HEK293 (cell line): Measurements from ENCODE around the gene LAMTOR2.

Experiments used
- CTCF ChIA-PET: fragments of 350-600 bp; formaldehyde crosslinking; extraction: SDS; loops from one replicate; lab custom pipeline; 2021; ENCODE audit warnings: antibody characterized with exemption; lab: Yijun Ruan, JAX
- POLR2A ChIA-PET: fragments of 300-600 bp; formaldehyde crosslinking; extraction: SDS; loops from one replicate; lab custom pipeline; 2020; ENCODE audit warnings: antibody characterized with exemption, inconsistent platforms; lab: Yijun Ruan, JAX
- H3K27ac ChIP-seq: fragments of 200-500 bp; sonication (Bioruptor generic); 2 replicates; pipeline ENCODE4 v1.5.1; 2014; ENCODE audit warnings: low read depth, low read length, control low read depth, inconsistent platforms; ENCODE audit errors: extremely low read depth
- H3K36me3 ChIP-seq, 2 experiments: fragments of 200-500 bp in 1 of 2; sonication (Bioruptor generic) in 1 of 2; 1 replicate in 1 of 2; 2 replicates in 1 of 2; pipeline ENCODE4 v1.5.1; 2014 to 2017; ENCODE audit warnings: inconsistent platforms in 2 of 2, low read length in 2 of 2; ENCODE audit not compliant: control insufficient read depth in 2 of 2, insufficient read depth in 1 of 2
- H3K4me1 ChIP-seq: fragments of 200-500 bp; sonication (Bioruptor generic); 2 replicates; pipeline ENCODE4 v1.5.1; 2014; ENCODE audit warnings: mild to moderate bottlenecking, low read length, inconsistent platforms; ENCODE audit not compliant: control insufficient read depth, insufficient read depth
- H3K4me3 ChIP-seq: 2 replicates; pipeline ENCODE4 v1.5.1; 2011; ENCODE audit warnings: low read depth, mild to moderate bottlenecking, control low read depth, low read length, moderate library complexity
- H3K9me3 ChIP-seq: fragments of 200-500 bp; sonication (Bioruptor generic); 2 replicates; pipeline ENCODE4 v1.5.1; 2014; ENCODE audit warnings: low read depth, low read length, inconsistent platforms; ENCODE audit not compliant: control insufficient read depth, insufficient read depth
- AEBP2 ChIP-seq: fragments of 450-650 bp; formaldehyde crosslinking; IDR thresholded peaks from 2 replicates; pipeline ENCODE4 v1.5.1; 2016; ENCODE audit warnings: missing biosample characterization, missing genetic modification characterization, borderline replicate concordance
- ELK4 ChIP-seq: IDR thresholded peaks from 2 replicates; pipeline ENCODE4 v1.6.1; 2011; ENCODE audit warnings: mild to moderate bottlenecking, low read depth, low read length, borderline replicate concordance
- GLIS1 ChIP-seq: fragments of 450-650 bp; formaldehyde crosslinking; IDR thresholded peaks from 2 replicates; pipeline ENCODE4 v1.5.1; 2016; ENCODE audit warnings: missing biosample characterization, missing genetic modification characterization
- IKZF3 ChIP-seq: fragments of 450-650 bp; IDR thresholded peaks from 2 replicates; pipeline ENCODE4 v1.5.0; 2018; ENCODE audit warnings: missing biosample characterization, mild to moderate bottlenecking, missing genetic modification characterization, moderate library complexity
- KLF1 ChIP-seq: fragments of 450-650 bp; formaldehyde crosslinking; IDR thresholded peaks from 2 replicates; pipeline ENCODE4 v1.5.1; 2016; ENCODE audit warnings: missing biosample characterization, missing genetic modification characterization
- KLF9 ChIP-seq: fragments of 450-650 bp; formaldehyde crosslinking; IDR thresholded peaks from 2 replicates; pipeline ENCODE4 v1.5.1; 2016; ENCODE audit warnings: missing biosample characterization, missing genetic modification characterization, low read depth
- OVOL3 ChIP-seq: fragments of 450-650 bp; formaldehyde crosslinking; IDR thresholded peaks from 2 replicates; pipeline ENCODE4 v1.5.1; 2016; ENCODE audit warnings: missing biosample characterization, missing genetic modification characterization
- SP3 ChIP-seq: fragments of 450-650 bp; formaldehyde crosslinking; IDR thresholded peaks from 2 replicates; pipeline ENCODE4 v1.5.1; 2016; ENCODE audit warnings: missing biosample characterization, missing genetic modification characterization
- ZBTB11 ChIP-seq: fragments of 450-650 bp; formaldehyde crosslinking; conservative IDR thresholded peaks from 2 replicates; pipeline ENCODE4 v1.5.1; 2016; ENCODE audit warnings: low read depth, missing biosample characterization, missing genetic modification characterization
- ZBTB17 ChIP-seq: fragments of 450-650 bp; formaldehyde crosslinking; IDR thresholded peaks from 2 replicates; pipeline ENCODE4 v1.5.1; 2016; ENCODE audit warnings: missing biosample characterization, missing genetic modification characterization
- ZBTB21 ChIP-seq: fragments of 450-650 bp; formaldehyde crosslinking; IDR thresholded peaks from 2 replicates; pipeline ENCODE4 v1.5.1; 2017; ENCODE audit warnings: missing biosample characterization, missing genetic modification characterization
- ZNF24 ChIP-seq: fragments of 450-650 bp; formaldehyde crosslinking; IDR thresholded peaks from 2 replicates; pipeline ENCODE4 v1.5.1; 2016; ENCODE audit warnings: missing biosample characterization, missing genetic modification characterization
- ZNF266 ChIP-seq: fragments of 450-650 bp; formaldehyde crosslinking; IDR thresholded peaks from 2 replicates; pipeline ENCODE4 v1.5.1; 2016; ENCODE audit warnings: missing biosample characterization, missing genetic modification characterization, low read depth
- ZNF280D ChIP-seq: fragments of 450-650 bp; formaldehyde crosslinking; IDR thresholded peaks from 2 replicates; pipeline ENCODE4 v1.5.1; 2016; ENCODE audit warnings: missing biosample characterization, missing genetic modification characterization
- ZNF341 ChIP-seq: fragments of 450-650 bp; formaldehyde crosslinking; IDR thresholded peaks from 2 replicates; pipeline ENCODE4; 2016; ENCODE audit warnings: low read depth, missing biosample characterization, missing genetic modification characterization
- ZNF362 ChIP-seq: fragments of 450-650 bp; formaldehyde crosslinking; IDR thresholded peaks from 2 replicates; pipeline ENCODE4 v1.5.1; 2016; ENCODE audit warnings: missing biosample characterization, missing genetic modification characterization
- ZNF513 ChIP-seq: fragments of 450-650 bp; IDR thresholded peaks from 2 replicates; pipeline ENCODE4 v1.5.1; 2018; ENCODE audit warnings: missing biosample characterization, missing genetic modification characterization
- ZNF610 ChIP-seq: fragments of 450-650 bp; formaldehyde crosslinking; IDR thresholded peaks from 2 replicates; pipeline ENCODE4 v1.5.1; 2016; ENCODE audit warnings: missing biosample characterization, missing genetic modification characterization, borderline replicate concordance
- ZNF692 ChIP-seq: fragments of 450-650 bp; formaldehyde crosslinking; IDR thresholded peaks from 2 replicates; pipeline ENCODE4 v1.5.1; 2016; ENCODE audit warnings: missing biosample characterization, missing genetic modification characterization
- ZNF747 ChIP-seq: fragments of 450-650 bp; formaldehyde crosslinking; IDR thresholded peaks from 2 replicates; pipeline ENCODE4 v1.5.1; 2016; ENCODE audit warnings: missing biosample characterization, missing genetic modification characterization
- ZNF837 ChIP-seq: fragments of 450-650 bp; formaldehyde crosslinking; IDR thresholded peaks from 2 replicates; pipeline ENCODE4 v1.5.1; 2016; ENCODE audit warnings: missing biosample characterization, missing genetic modification characterization

Gene LAMTOR2

GRCh38 chr1:156082309-156083091 is 27.9 kb downstream of the LAMTOR2 start, which contains the start of gene MEX3A:
Gene MEX3A, minus strand, starts transcription at chr1:156082465. Its CDS starts 467 bp downstream, at chr1:156081998.
- Histone ChIP-seq H3K27ac (peak within 1 kb of the TSS; percentile 64), H3K4me3 (peak within 1 kb of the TSS; percentile 77), H3K4me1 (peaks cover 3% of the 10 kb centered on the region; the same call in 1 of the 2 replicates), H3K36me3 (peaks cover 0 to 7% of the 10 kb centered on the region in 2 experiments; a peak in 1 of 3 replicates), H3K9me3 (no peaks in the 10 kb centered on the region)
- POLR2A ChIA-PET = interaction anchor here (0.6 to 1.1 kb wide), 4 partner anchors 105 to 200 kb away, joined by 3 read pairs; partner anchors contain the start of genes PMF1 and SMG5
- CTCF ChIA-PET = interaction anchor here (0.6 to 2.9 kb wide), 10 partner anchors 9 to 178 kb away, joined by 3 to 20 read pairs (median 5); no protein-coding TSS in a partner anchor
- TF ChIP-seq ELK4 (no peak), ZNF266 (tag by site-specific recombination) (no peak), OVOL3 (tag by site-specific recombination) (no peak), ZBTB17 (tag by site-specific recombination) (peak; percentile 94), ZNF280D (tag by site-specific recombination) (no peak), SP3 (tag by site-specific recombination) (peak; percentile 71), ZNF341 (tag by site-specific recombination) (peak; percentile 47), ZNF513 (tag by site-specific recombination) (no peak), ZNF692 (tag by site-specific recombination) (peak; percentile 59; the same call in 1 of the 2 replicates), AEBP2 (tag by site-specific recombination) (no peak), ZBTB21 (tag by site-specific recombination) (0 out of 2 replicates have a peak, but pooled peaks have one; percentile 26), ZNF747 (no peak), ZNF24 (peak; percentile 40), IKZF3 (tag by site-specific recombination) (peak; percentile 56), GLIS1 (tag by site-specific recombination) (peak; percentile 65), KLF1 (tag by site-specific recombination) (no peak), ZNF837 (tag by site-specific recombination) (no peak), ZNF610 (tag by site-specific recombination) (no peak), ZNF362 (tag by site-specific recombination) (no peak), ZBTB11 (0 out of 2 replicates have a peak, but pooled peaks have one; percentile 14), KLF9 (tag by site-specific recombination) (peak; percentile 81)
